Central memory CD4-positive, alpha-beta T cell (primary cell): Measurements from ENCODE around the gene KLHL36.
"Not testable (repeated sequence)": the region's sequence is repeated elsewhere in the genome, so short reads cannot be mapped to it uniquely, and the experiment has no call there.

Experiments
- DNase-seq: peaks from one replicate; pipeline ENCODE4 v3.0.0; 2022

The KLHL36 gene

GRCh38 chr16:84673561-84673960 lies 25.2 kb downstream of the KLHL36 start:
- no peak for DNase-seq

GRCh38 chr16:84675423-84675822 lies 27.1 kb downstream of the KLHL36 start:
- no peak for DNase-seq

- DNase-seq = no peak
Measured at GRCh38 chr16:84675884-84676283, 27.6 kb downstream of the KLHL36 start.

GRCh38 chr16:84677017-84677803 lies 28.9 kb downstream of the KLHL36 start:
- no peak for DNase-seq

GRCh38 chr16:84677849-84678248 lies 29.5 kb downstream of the KLHL36 start:
- DNase-seq = no peak

GRCh38 chr16:84678541-84678940 lies 30.2 kb downstream of the KLHL36 start:
- DNase-seq = no peak

- DNase-seq = no peak
Measured at GRCh38 chr16:84680165-84680842, 32.0 kb downstream of the KLHL36 start.

GRCh38 chr16:84680843-84681629 lies 32.7 kb downstream of the KLHL36 start:
- DNase-seq = no peak

GRCh38 chr16:84683691-84684591 lies 35.6 kb downstream of the KLHL36 start:
- DNase-seq = no peak

GRCh38 chr16:84684592-84684965 lies 36.3 kb downstream of the KLHL36 start:
- DNase-seq = no peak

- no peak for DNase-seq
Measured at GRCh38 chr16:84685210-84685609, 36.9 kb downstream of the KLHL36 start.

- no peak for DNase-seq
Measured at GRCh38 chr16:84686707-84687298, 38.5 kb downstream of the KLHL36 start.

- DNase-seq = no peak
Measured at GRCh38 chr16:84687715-84688114, 39.4 kb downstream of the KLHL36 start.

GRCh38 chr16:84688163-84688562 lies 39.9 kb downstream of the KLHL36 start:
- DNase-seq = not testable (repeated sequence)

GRCh38 chr16:84689111-84689510 lies 40.8 kb downstream of the KLHL36 start:
- DNase-seq = no peak

- no peak for DNase-seq
Measured at GRCh38 chr16:84690088-84690819, 41.9 kb downstream of the KLHL36 start.

GRCh38 chr16:84692451-84693214 lies 44.3 kb downstream of the KLHL36 start:
- no peak for DNase-seq

GRCh38 chr16:84693869-84694268 lies 45.6 kb downstream of the KLHL36 start:
- not testable (repeated sequence) for DNase-seq

- no peak for DNase-seq
Measured at GRCh38 chr16:84694980-84695379, 46.7 kb downstream of the KLHL36 start.

- peak; percentile 1 for DNase-seq
Measured at GRCh38 chr16:84699147-84699711, 50.9 kb downstream of the KLHL36 start.
